ENCODE data around the gene STK4.

Gene STK4

DNA sequence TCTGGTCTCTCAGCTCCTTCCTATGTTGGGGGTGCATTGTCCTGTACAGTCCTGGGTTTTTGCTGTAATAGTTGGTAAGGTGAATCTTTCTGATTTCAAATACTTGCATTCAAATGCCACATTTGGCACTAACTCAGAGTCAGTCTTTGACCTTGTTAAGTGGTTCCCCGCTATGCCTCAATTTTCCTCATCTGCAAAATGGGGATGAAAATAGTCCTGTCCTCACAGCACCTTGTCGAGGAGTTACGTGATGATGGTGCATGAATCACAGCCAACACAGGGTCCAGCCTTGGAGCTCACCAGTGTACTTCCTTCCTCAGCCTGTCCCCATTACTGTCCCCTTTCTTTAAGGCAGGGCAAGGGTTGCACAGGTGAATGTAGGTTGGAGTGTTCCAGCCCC, 147.6 kb downstream of the STK4 start:
- TF ChIP-seq CTCF (IDR thresholded peaks at IDR 0.05) = no peak
- H3K27me3 ChIP-seq = peaks cover 55% of the 10 kb centered on the region
- H3K27ac ChIP-seq = no peak overlapping the region
- no peaks in the 10 kb centered on the region for H3K4me1 ChIP-seq (ENCODE audit: control insufficient read depth in 1 of 2, insufficient read depth in 1 of 2, low read depth in 1 of 2, low read length in 1 of 2)
- no peak overlapping the region for H3K4me3 ChIP-seq (ENCODE audit: low read depth in 1 of 2, low read length in 1 of 2)
- no peaks in the 10 kb centered on the region for H3K9me3 ChIP-seq
- H3K36me3 ChIP-seq = no peaks in the 10 kb centered on the region

- no peak for TF ChIP-seq CTCF (IDR thresholded peaks at IDR 0.05)
- Histone ChIP-seq H3K27me3 (peaks cover 63% of the 10 kb centered on the region), H3K4me1 (ENCODE audit: control insufficient read depth in 1 of 2, insufficient read depth in 1 of 2, low read depth in 1 of 2, low read length in 1 of 2) (no peaks in the 10 kb centered on the region), H3K27ac (no peak within 1 kb of the TSS), H3K36me3 (no peaks in the 10 kb centered on the region), H3K9me3 (no peaks in the 10 kb centered on the region), H3K4me3 (ENCODE audit: low read depth in 1 of 2, low read length in 1 of 2) (no peak within 1 kb of the TSS)
Observed at GRCh38 chr20:45114465-45115385, 148.4 kb downstream of the STK4 start, which contains the start of gene WFDC5. Gene WFDC5, minus strand, starts transcription at chr20:45115174. Its CDS starts 91 bp downstream, at chr20:45115083.

DNA sequence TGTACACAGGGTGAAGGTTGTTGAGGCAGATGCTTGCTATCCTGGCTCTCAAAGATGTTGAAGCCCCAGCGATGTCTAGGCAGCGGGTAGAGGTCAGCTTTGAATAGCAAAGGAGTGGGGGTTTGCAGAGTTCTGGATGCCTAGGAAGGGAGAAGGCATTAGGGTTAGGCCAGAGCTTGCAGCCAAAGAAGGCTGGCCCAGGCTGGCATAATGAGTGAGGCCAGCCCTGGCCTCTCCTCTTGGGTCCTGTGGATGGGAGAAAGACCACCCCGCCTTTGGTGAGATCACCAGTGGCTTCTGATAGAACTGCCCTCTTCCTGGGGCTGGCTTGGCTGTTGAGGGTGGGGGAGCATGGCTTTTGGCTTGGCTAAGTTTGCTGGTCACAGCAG, 149.1 kb downstream of the STK4 start:
- no peaks in the 10 kb centered on the region for H3K36me3 ChIP-seq
- no peak overlapping the region for H3K27ac ChIP-seq
- peaks cover 70% of the 10 kb centered on the region for H3K27me3 ChIP-seq

GRCh38 chr20:45115829-45116228, 149.5 kb downstream of the STK4 start:
- Histone ChIP-seq H3K9me3 (no peaks in the 10 kb centered on the region), H3K27me3 (peaks cover 73% of the 10 kb centered on the region), H3K27ac (no peak overlapping the region), H3K36me3 (no peaks in the 10 kb centered on the region), H3K4me3 (ENCODE audit: low read depth in 1 of 2, low read length in 1 of 2) (no peak overlapping the region), H3K4me1 (ENCODE audit: control insufficient read depth in 1 of 2, insufficient read depth in 1 of 2, low read depth in 1 of 2, low read length in 1 of 2) (no peaks in the 10 kb centered on the region)
- TF ChIP-seq CTCF (IDR thresholded peaks at IDR 0.05) = no peak

More for the DNA sequence above, 149.1 kb downstream of the STK4 start:
- H3K9me3 ChIP-seq = no peaks in the 10 kb centered on the region
- TF ChIP-seq CTCF (IDR thresholded peaks at IDR 0.05) = no peak
- no peak overlapping the region for H3K4me3 ChIP-seq (ENCODE audit: low read depth in 1 of 2, low read length in 1 of 2)
- H3K4me1 ChIP-seq (ENCODE audit: control insufficient read depth in 1 of 2, insufficient read depth in 1 of 2, low read depth in 1 of 2, low read length in 1 of 2) = no peaks in the 10 kb centered on the region

DNA sequence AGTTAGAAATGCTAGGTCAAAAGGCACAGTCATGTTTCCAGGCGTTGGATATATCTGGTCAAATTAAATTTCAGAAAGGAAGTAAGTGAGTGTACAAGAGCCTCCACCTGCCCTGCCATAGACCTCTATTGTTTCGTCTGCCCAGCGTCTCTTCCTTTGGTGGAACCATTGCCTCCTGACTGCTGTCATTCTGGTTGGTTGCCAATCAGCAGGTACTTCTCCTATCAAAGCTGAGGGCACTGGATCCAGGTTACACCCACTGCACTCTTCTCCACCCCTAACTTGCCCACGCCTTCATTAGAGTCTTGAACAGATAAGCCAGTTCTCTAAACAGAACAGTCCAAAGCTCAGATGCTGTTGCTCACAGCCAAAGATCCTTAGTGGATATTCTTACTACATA, 151.3 kb downstream of the STK4 start:
- peaks cover 81% of the 10 kb centered on the region for H3K27me3 ChIP-seq
- no peak overlapping the region for H3K4me3 ChIP-seq (ENCODE audit: low read depth in 1 of 2, low read length in 1 of 2)
- H3K4me1 ChIP-seq (ENCODE audit: control insufficient read depth in 1 of 2, insufficient read depth in 1 of 2, low read depth in 1 of 2, low read length in 1 of 2) = no peaks in the 10 kb centered on the region
- TF ChIP-seq CTCF (IDR thresholded peaks at IDR 0.05) = no peak
- H3K9me3 ChIP-seq = no peaks in the 10 kb centered on the region
- no peak overlapping the region for H3K27ac ChIP-seq
- no peaks in the 10 kb centered on the region for H3K36me3 ChIP-seq

Measured in neutrophil (primary cell).